Left ventricle myocardium inferior (tissue), 1 donor: ENCODE measurements around the gene RIMOC1. TPM values are rescaled to one million over a fixed set of nuclear protein-coding genes. Genes with fewer than 3 reads are reported as not detected.
A peak's percentile ranks its signal among the peaks of the same experiment; 100 is the strongest.

Experiments used
- DNase-seq: peaks from one replicate; pipeline ENCODE4 v3.0.0-alpha.2; 2020
- H3K27ac ChIP-seq: fragments of 200-600 bp; replicated peaks from 2 replicates; pipeline ENCODE4 v1.8.0; 2021
- H3K27me3 ChIP-seq: fragments of 200-600 bp; 2 replicates; pipeline ENCODE4 v1.8.0; 2021; ENCODE audit warnings: low read depth
- H3K36me3 ChIP-seq: fragments of 200-600 bp; 2 replicates; pipeline ENCODE4 v1.8.0; 2021
- H3K4me1 ChIP-seq: fragments of 200-600 bp; 2 replicates; pipeline ENCODE4 v1.8.0; 2021
- H3K4me3 ChIP-seq: fragments of 200-600 bp; 2 replicates; pipeline ENCODE4 v1.8.0; 2021; ENCODE audit warnings: mild to moderate bottlenecking, moderate library complexity
- H3K9me3 ChIP-seq: fragments of 200-600 bp; replicated peaks from 2 replicates; pipeline ENCODE4 v1.8.0; 2021
- CTCF ChIP-seq: fragments of 200-600 bp; IDR thresholded peaks from 2 replicates; pipeline ENCODE4 v1.8.0; 2021; ENCODE audit warnings: antibody characterized with exemption, mild to moderate bottlenecking, borderline replicate concordance
- intact Hi-C: fragments of 100-400 bp; cut with micrococcal nuclease; formaldehyde crosslinking; loops from one replicate; pipeline ENCODE4 v1.11.0; 2022
- total RNA-seq: library from RNA; stranded (reverse); fragmentation: NEBNext Ultra II Directional; extraction: Animal tissue kit (Norgen Biotek cat#: 25700); gene quantifications from one replicate; pipeline ENCODE4 v1.2.1, GENCODE V29; 2021
- donor health status: DM: no; HTN: yes; CAD: no; lungs with severe emphysema.

RIMOC1 gene
- total RNA-seq, 1 donor from 2014 or later, result 15.3 TPM

DNA sequence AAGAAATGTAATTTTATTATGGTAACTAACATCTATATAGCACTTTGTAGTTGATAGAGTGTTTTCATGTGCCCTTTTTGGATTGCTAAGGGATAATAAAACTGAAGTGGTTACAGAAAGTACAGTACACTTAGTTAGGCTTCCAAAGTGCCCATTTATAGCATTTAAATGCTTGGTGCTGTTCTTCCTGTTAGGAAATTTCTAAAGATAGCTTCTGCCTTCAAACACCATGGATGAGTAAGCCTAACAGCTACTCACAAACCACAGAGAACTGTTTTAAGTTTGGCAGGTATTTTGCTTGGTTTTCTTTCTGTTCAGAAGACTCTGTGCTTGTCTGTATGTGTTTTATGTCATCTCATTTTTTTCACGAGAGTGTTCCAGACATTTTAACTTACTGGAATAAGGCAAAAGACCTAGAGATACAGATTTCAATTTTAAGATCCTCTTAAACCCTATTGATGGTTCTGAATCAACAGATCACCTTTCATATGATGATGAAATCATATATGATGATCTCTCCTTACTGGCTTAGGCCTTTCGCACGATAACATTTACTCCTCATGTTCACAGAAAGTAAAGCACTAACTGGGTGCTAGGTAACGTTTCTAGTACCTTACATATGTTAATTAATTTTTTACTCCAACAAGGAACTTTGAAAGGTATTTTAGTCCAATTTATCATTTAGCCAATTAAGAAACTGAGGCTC, 4.4 kb downstream of the RIMOC1 start:
- Histone ChIP-seq H3K4me3 (peak overlapping the region; percentile 24), H3K27ac (peak overlapping the region; percentile 75), H3K9me3 (no peaks in the 10 kb centered on the region), H3K36me3 (peaks cover 57% of the 10 kb centered on the region), H3K4me1 (peaks cover 62% of the 10 kb centered on the region), H3K27me3 (no peaks in the 10 kb centered on the region)
- no peak for TF ChIP-seq CTCF
- intact Hi-C loops, result no loop called here
- no peak for DNase-seq

- intact Hi-C loops, result no loop called here
- no peak for TF ChIP-seq CTCF
- no peak for DNase-seq
- H3K27me3 ChIP-seq, result no peaks in the 10 kb centered on the region
- H3K27ac ChIP-seq, result no peak overlapping the region
- H3K4me1 ChIP-seq, result peaks cover 12% of the 10 kb centered on the region
- no peak overlapping the region for H3K4me3 ChIP-seq
- peaks cover 76% of the 10 kb centered on the region for H3K36me3 ChIP-seq
- H3K9me3 ChIP-seq, result no peaks in the 10 kb centered on the region
These were observed 14.0 kb downstream of the RIMOC1 start for GRCh38 chr5:41918105-41918504.

GRCh38 chr5:41921166-41921565, 17.0 kb downstream of the RIMOC1 start:
- Histone ChIP-seq H3K27ac (no peak overlapping the region), H3K36me3 (peaks cover 47% of the 10 kb centered on the region), H3K27me3 (no peaks in the 10 kb centered on the region), H3K4me1 (peaks cover 31% of the 10 kb centered on the region), H3K4me3 (no peak overlapping the region), H3K9me3 (no peaks in the 10 kb centered on the region)
- DNase-seq, result no peak
- intact Hi-C loops, result no loop called here
- no peak for TF ChIP-seq CTCF

DNA sequence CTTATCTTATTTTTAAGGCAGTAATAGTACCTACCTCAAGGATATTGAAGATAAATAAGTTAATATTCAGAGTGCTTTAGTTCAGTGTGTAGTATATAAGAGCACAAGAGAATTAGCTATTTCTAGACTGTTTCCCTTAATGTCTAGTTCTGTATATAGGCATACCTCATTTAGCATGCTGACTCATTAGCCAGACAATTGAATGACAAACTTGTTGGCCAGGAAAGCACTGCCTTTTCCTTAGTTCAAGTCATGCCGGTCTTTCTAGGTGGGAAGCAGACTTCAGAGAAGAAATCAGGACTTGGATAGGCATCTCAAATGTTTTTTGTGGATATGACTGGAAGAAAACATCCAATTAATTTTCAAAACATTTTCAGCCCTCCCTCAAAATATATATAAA, 17.7 kb downstream of the RIMOC1 start:
- Histone ChIP-seq H3K9me3 (no peaks in the 10 kb centered on the region), H3K4me3 (no peak overlapping the region), H3K27me3 (no peaks in the 10 kb centered on the region), H3K4me1 (peaks cover 34% of the 10 kb centered on the region), H3K36me3 (peaks cover 40% of the 10 kb centered on the region), H3K27ac (peak overlapping the region; percentile 25)
- intact Hi-C loops, result no loop called here
- no peak for DNase-seq
- no peak for TF ChIP-seq CTCF

- H3K4me3 ChIP-seq, result peak overlapping the region; percentile 88
These were observed 20.4 kb downstream of the RIMOC1 start for GRCh38 chr5:41924526-41924871.

More at GRCh38 chr5:41924526-41924871, 20.4 kb downstream of the RIMOC1 start:
- Histone ChIP-seq H3K27me3 (no peaks in the 10 kb centered on the region), H3K9me3 (no peaks in the 10 kb centered on the region), H3K27ac (peak overlapping the region; percentile 96), H3K36me3 (peaks cover 15% of the 10 kb centered on the region), H3K4me1 (peaks cover 34% of the 10 kb centered on the region)
- TF ChIP-seq CTCF, result no peak
- no peak for DNase-seq
- intact Hi-C loops, result no loop called here
